HG02981 (cell line): ENCODE data around the gene KATNA1.

ENCODE experiments used
- ATAC-seq: cut with Tn5 transposase; IDR thresholded peaks from one replicate; pipeline ENCODE4 v1.9.1; 2021; ENCODE audit warnings: mild to moderate bottlenecking, moderate library complexity; ENCODE audit not compliant: unreplicated experiment

The KATNA1 gene

GRCh38 chr6:149614337-149614736, 34.2 kb downstream of the KATNA1 start:
- ATAC-seq, result no peak

- peak; percentile 58 for ATAC-seq
Measured at GRCh38 chr6:149608381-149608982, 40.0 kb downstream of the KATNA1 start.

- no peak for ATAC-seq
Measured at GRCh38 chr6:149600508-149600907, 48.0 kb downstream of the KATNA1 start.

GRCh38 chr6:149593408-149593807, 55.1 kb downstream of the KATNA1 start:
- no peak for ATAC-seq

GRCh38 chr6:149592983-149593382, 55.5 kb downstream of the KATNA1 start:
- no peak for ATAC-seq

GRCh38 chr6:149586149-149586548, 62.4 kb downstream of the KATNA1 start:
- no peak for ATAC-seq

GRCh38 chr6:149581349-149581748, 67.2 kb downstream of the KATNA1 start:
- ATAC-seq, result no peak

GRCh38 chr6:149580880-149581279, 67.6 kb downstream of the KATNA1 start:
- ATAC-seq, result no peak

GRCh38 chr6:149567945-149568585, 80.4 kb downstream of the KATNA1 start:
- ATAC-seq, result no peak

GRCh38 chr6:149567194-149567586, 81.3 kb downstream of the KATNA1 start:
- no peak for ATAC-seq

GRCh38 chr6:149566410-149567193, 81.9 kb downstream of the KATNA1 start:
- peak; percentile 15 for ATAC-seq

- peak; percentile 70 for ATAC-seq
Measured at GRCh38 chr6:149565527-149566409, 82.7 kb downstream of the KATNA1 start, which contains the start of gene GINM1. Gene GINM1, plus strand, starts transcription at chr6:149566375. Its CDS starts 40 bp downstream, at chr6:149566415.

- no peak for ATAC-seq
Measured at GRCh38 chr6:149563928-149564325, 84.6 kb downstream of the KATNA1 start.

- no peak for ATAC-seq
Measured at GRCh38 chr6:149563203-149563927, 85.1 kb downstream of the KATNA1 start.

GRCh38 chr6:149560736-149561135, 87.8 kb downstream of the KATNA1 start:
- no peak for ATAC-seq

- ATAC-seq, result no peak
Measured at GRCh38 chr6:149559389-149559788, 89.1 kb downstream of the KATNA1 start.

- no peak for ATAC-seq
Measured at GRCh38 chr6:149558029-149558428, 90.5 kb downstream of the KATNA1 start.

- ATAC-seq, result no peak
Measured at GRCh38 chr6:149551920-149552319, 96.6 kb downstream of the KATNA1 start.

- ATAC-seq, result peak; percentile 86
Measured at GRCh38 chr6:149545754-149546471, 102.6 kb downstream of the KATNA1 start, which contains the start of gene PPIL4. Gene PPIL4, minus strand, starts transcription at chr6:149546043. Its CDS starts 38 bp downstream, at chr6:149546005.
